ENCODE results near the gene IL31RA.

The IL31RA gene

GRCh38 chr5:55904152-55904551 lies 53.0 kb downstream of the IL31RA start:
- no peak for DNase-seq

- DNase-seq, result no peak
Measured at GRCh38 chr5:55905251-55905650, 54.1 kb downstream of the IL31RA start.

GRCh38 chr5:55907927-55908326 lies 56.8 kb downstream of the IL31RA start:
- no peak for DNase-seq

GRCh38 chr5:55908804-55909203 lies 57.6 kb downstream of the IL31RA start:
- DNase-seq, result no peak

- no peak for DNase-seq
Measured at GRCh38 chr5:55911784-55912653, 60.9 kb downstream of the IL31RA start.

- no peak for DNase-seq
Measured at GRCh38 chr5:55913466-55914413, 62.6 kb downstream of the IL31RA start.

- no peak for DNase-seq
Measured at GRCh38 chr5:55914971-55915370, 63.8 kb downstream of the IL31RA start.

- DNase-seq, result no peak
Measured at GRCh38 chr5:55915783-55916182, 64.6 kb downstream of the IL31RA start.

- no peak for DNase-seq
Measured at GRCh38 chr5:55916986-55917385, 65.8 kb downstream of the IL31RA start.

GRCh38 chr5:55917402-55918086 lies 66.4 kb downstream of the IL31RA start:
- no peak for DNase-seq

- peak; percentile 39 for DNase-seq
Measured at GRCh38 chr5:55918087-55919035, 67.2 kb downstream of the IL31RA start.

GRCh38 chr5:55919625-55920024 lies 68.5 kb downstream of the IL31RA start:
- no peak for DNase-seq

GRCh38 chr5:55920784-55921183 lies 69.6 kb downstream of the IL31RA start:
- DNase-seq, result no peak

- DNase-seq, result no peak
Measured at GRCh38 chr5:55921617-55922016, 70.5 kb downstream of the IL31RA start.

GRCh38 chr5:55923177-55923771 lies 72.1 kb downstream of the IL31RA start:
- no peak for DNase-seq

GRCh38 chr5:55923865-55924500 lies 72.8 kb downstream of the IL31RA start:
- no peak for DNase-seq

- no peak for DNase-seq
Measured at GRCh38 chr5:55924744-55925143, 73.6 kb downstream of the IL31RA start.

GRCh38 chr5:55925181-55925580 lies 74.0 kb downstream of the IL31RA start:
- DNase-seq, result no peak

- DNase-seq, result no peak
Measured at GRCh38 chr5:55925712-55926111, 74.6 kb downstream of the IL31RA start.

- DNase-seq, result no peak
Measured at GRCh38 chr5:55926476-55926875, 75.3 kb downstream of the IL31RA start.
